Measurements from ENCODE around the gene EGR1.

GRCh38 chr5:138440159-138441073 lies 24.9 kb upstream of the EGR1 start:
- TF ChIP-seq, protein P1, sequence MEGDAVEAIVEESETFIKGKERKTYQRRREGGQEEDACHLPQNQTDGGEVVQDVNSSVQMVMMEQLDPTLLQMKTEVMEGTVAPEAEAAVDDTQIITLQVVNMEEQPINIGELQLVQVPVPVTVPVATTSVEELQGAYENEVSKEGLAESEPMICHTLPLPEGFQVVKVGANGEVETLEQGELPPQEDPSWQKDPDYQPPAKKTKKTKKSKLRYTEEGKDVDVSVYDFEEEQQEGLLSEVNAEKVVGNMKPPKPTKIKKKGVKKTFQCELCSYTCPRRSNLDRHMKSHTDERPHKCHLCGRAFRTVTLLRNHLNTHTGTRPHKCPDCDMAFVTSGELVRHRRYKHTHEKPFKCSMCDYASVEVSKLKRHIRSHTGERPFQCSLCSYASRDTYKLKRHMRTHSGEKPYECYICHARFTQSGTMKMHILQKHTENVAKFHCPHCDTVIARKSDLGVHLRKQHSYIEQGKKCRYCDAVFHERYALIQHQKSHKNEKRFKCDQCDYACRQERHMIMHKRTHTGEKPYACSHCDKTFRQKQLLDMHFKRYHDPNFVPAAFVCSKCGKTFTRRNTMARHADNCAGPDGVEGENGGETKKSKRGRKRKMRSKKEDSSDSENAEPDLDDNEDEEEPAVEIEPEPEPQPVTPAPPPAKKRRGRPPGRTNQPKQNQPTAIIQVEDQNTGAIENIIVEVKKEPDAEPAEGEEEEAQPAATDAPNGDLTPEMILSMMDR (conservative IDR thresholded peaks at IDR 0.05; ENCODE audit: low read depth, low read length) = no peak
- no peak for TF ChIP-seq EZH2 (IDR thresholded peaks at IDR 0.05; ENCODE audit: low read length, unreplicated experiment)
